Measurements from ENCODE around the gene ARMC9.

The ARMC9 gene

GRCh38 chr2:231334179-231334930, 135.9 kb downstream of the ARMC9 start:
- no peak overlapping the region for H3K4me3 ChIP-seq (ENCODE audit: control insufficient read depth, low read depth, low read length)
- no peak for DNase-seq (ENCODE audit: low read depth)
- TF ChIP-seq, protein P1, sequence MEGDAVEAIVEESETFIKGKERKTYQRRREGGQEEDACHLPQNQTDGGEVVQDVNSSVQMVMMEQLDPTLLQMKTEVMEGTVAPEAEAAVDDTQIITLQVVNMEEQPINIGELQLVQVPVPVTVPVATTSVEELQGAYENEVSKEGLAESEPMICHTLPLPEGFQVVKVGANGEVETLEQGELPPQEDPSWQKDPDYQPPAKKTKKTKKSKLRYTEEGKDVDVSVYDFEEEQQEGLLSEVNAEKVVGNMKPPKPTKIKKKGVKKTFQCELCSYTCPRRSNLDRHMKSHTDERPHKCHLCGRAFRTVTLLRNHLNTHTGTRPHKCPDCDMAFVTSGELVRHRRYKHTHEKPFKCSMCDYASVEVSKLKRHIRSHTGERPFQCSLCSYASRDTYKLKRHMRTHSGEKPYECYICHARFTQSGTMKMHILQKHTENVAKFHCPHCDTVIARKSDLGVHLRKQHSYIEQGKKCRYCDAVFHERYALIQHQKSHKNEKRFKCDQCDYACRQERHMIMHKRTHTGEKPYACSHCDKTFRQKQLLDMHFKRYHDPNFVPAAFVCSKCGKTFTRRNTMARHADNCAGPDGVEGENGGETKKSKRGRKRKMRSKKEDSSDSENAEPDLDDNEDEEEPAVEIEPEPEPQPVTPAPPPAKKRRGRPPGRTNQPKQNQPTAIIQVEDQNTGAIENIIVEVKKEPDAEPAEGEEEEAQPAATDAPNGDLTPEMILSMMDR (conservative IDR thresholded peaks at IDR 0.05; ENCODE audit: control insufficient read depth, insufficient read depth, low read depth, low read length) = no peak

DNA sequence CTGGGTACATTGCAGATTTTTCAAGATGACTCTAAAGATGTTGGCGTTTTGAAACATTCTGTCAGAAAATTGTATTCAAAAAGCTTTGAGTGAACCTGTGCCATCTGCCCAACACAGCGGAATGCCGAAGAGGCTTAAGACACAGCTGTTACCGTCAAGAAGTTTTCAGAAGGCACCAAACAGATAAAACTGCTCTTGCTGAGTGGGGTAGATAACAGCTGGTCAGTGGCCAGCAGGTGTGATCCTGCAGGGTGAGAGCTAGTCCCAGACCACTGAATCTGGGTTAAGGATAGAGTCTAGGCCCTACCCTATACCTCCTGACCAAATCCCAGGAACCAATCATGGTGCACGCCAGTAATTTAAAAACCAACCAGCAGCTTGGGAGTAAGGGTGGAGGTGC, 136.6 kb downstream of the ARMC9 start:
- no peak for DNase-seq (ENCODE audit: low read depth)
- no peak overlapping the region for H3K4me3 ChIP-seq (ENCODE audit: control insufficient read depth, low read depth, low read length)
- TF ChIP-seq, protein P1 (conservative IDR thresholded peaks at IDR 0.05; ENCODE audit: control insufficient read depth, insufficient read depth, low read depth, low read length) = no peak

GRCh38 chr2:231335591-231335990, 137.2 kb downstream of the ARMC9 start:
- DNase-seq (ENCODE audit: low read depth) = no peak
- no peak overlapping the region for H3K4me3 ChIP-seq (ENCODE audit: control insufficient read depth, low read depth, low read length)
- TF ChIP-seq, protein P1 (conservative IDR thresholded peaks at IDR 0.05; ENCODE audit: control insufficient read depth, insufficient read depth, low read depth, low read length) = no peak

DNA sequence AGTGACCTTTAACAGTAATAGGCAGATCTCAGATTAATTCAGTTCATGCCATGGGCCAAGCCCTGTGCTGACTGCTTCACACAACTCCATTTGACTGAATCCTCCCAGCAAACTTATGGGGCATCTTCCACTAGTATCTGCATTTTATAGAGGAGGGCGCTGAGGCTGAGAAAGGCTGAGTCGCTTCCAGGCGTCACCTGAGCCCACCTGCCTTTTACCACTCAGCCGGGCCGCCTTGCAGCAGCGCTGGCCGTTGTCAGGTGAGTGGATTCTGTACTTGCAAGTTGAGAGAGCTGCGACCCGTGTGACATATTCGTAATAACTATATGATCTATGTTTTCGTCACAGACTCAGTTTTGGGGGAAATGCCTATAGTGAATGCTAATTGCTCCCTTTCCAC, 137.8 kb downstream of the ARMC9 start:
- TF ChIP-seq, protein P1 (conservative IDR thresholded peaks at IDR 0.05; ENCODE audit: control insufficient read depth, insufficient read depth, low read depth, low read length) = no peak
- H3K4me3 ChIP-seq (ENCODE audit: control insufficient read depth, low read depth, low read length) = no peak overlapping the region
- DNase-seq (ENCODE audit: low read depth) = no peak

GRCh38 chr2:231336700-231337099, 138.3 kb downstream of the ARMC9 start:
- no peak overlapping the region for H3K4me3 ChIP-seq (ENCODE audit: control insufficient read depth, low read depth, low read length)
- no peak for DNase-seq (ENCODE audit: low read depth)
- TF ChIP-seq, protein P1 (conservative IDR thresholded peaks at IDR 0.05; ENCODE audit: control insufficient read depth, insufficient read depth, low read depth, low read length) = no peak

GRCh38 chr2:231337807-231338759, 139.7 kb downstream of the ARMC9 start:
- no peak for DNase-seq (ENCODE audit: low read depth)

More at GRCh38 chr2:231337807-231338759, 139.7 kb downstream of the ARMC9 start:
- H3K4me3 ChIP-seq (ENCODE audit: control insufficient read depth, low read depth, low read length) = no peak overlapping the region
- TF ChIP-seq, protein P1 (conservative IDR thresholded peaks at IDR 0.05; ENCODE audit: control insufficient read depth, insufficient read depth, low read depth, low read length) = no peak
